Panc1 (cell line): ENCODE data around the gene MATN4. TPM values are rescaled to one million over a fixed set of nuclear protein-coding genes. Genes with fewer than 3 reads are reported as not detected.

ENCODE experiments used
- ATAC-seq: fragments of 200-7000 bp; cut with Tn5 transposase; 2 replicates; pipeline ENCODE4 v1.9.1; 2020; ENCODE audit warnings: mild to moderate bottlenecking, moderate library complexity
- BruUV-seq: library from RNA; stranded (reverse); fragments of 400-500 nt; replicated peaks from 2 replicates; lab custom pipeline; 2021; lab: Mats Ljungman, UMichigan
- CTCF ChIA-PET: fragments of 300-600 bp; sonication (Branson Sonifier 250); formaldehyde crosslinking; loops from one replicate; lab custom pipeline; 2022; ENCODE audit warnings: antibody characterized with exemption; lab: Charles Lee
- POLR2A ChIA-PET: fragments of 300-600 bp; sonication (Branson Sonifier 250); formaldehyde crosslinking; loops from one replicate; lab custom pipeline; 2022; ENCODE audit warnings: antibody characterized with exemption; lab: Charles Lee
- DNase-seq: peaks from one replicate; pipeline ENCODE4 v3.0.0-alpha.2; 2010; ENCODE audit warnings: low read depth, low spot score
- H3K27ac ChIP-seq: 2 replicates; pipeline ENCODE4 v1.5.1; 2011; ENCODE audit warnings: mild to moderate bottlenecking, low read length, inconsistent platforms
- H3K27me3 ChIP-seq: fragments of 200-500 bp; sonication (Bioruptor generic); 2 replicates; pipeline ENCODE4 v1.6.0; 2014; ENCODE audit warnings: low read length, inconsistent platforms; ENCODE audit not compliant: control insufficient read depth, insufficient read depth
- H3K36me3 ChIP-seq: fragments of 200-500 bp; sonication (Bioruptor generic); 2 replicates; pipeline ENCODE4 v1.5.1; 2014; ENCODE audit warnings: inconsistent platforms, mild to moderate bottlenecking, low read length, moderate library complexity; ENCODE audit not compliant: control insufficient read depth, insufficient read depth
- H3K4me1 ChIP-seq: 2 replicates; pipeline ENCODE4 v1.5.1; 2011; ENCODE audit warnings: inconsistent platforms, mild to moderate bottlenecking, low read length, moderate library complexity; ENCODE audit not compliant: control insufficient read depth, insufficient read depth
- H3K4me3 ChIP-seq, 2 experiments: 2 replicates each; pipeline ENCODE4 v1.5.1; 2011 to 2012; ENCODE audit warnings: low read depth in 2 of 2, low read length in 2 of 2, mild to moderate bottlenecking in 2 of 2, inconsistent platforms in 1 of 2, moderate library complexity in 1 of 2
- H3K9me3 ChIP-seq: fragments of 200-500 bp; sonication (Bioruptor generic); 2 replicates; pipeline ENCODE4 v1.5.1; 2014; ENCODE audit warnings: low read depth, mild to moderate bottlenecking, inconsistent platforms, low read length, moderate library complexity; ENCODE audit not compliant: control insufficient read depth, insufficient read depth
- POLR2AphosphoS5 ChIP-seq: IDR thresholded peaks from 2 replicates; pipeline ENCODE4 v1.6.1; 2012; ENCODE audit warnings: mild to moderate bottlenecking, low read depth, low read length, moderate library complexity
- SIN3A ChIP-seq: IDR thresholded peaks from 2 replicates; pipeline ENCODE4 v1.6.1; 2012; ENCODE audit warnings: low read depth, mild to moderate bottlenecking, low read length, moderate library complexity, borderline replicate concordance; ENCODE audit not compliant: insufficient read depth
- TCF7L2 ChIP-seq: IDR thresholded peaks from 2 replicates; pipeline ENCODE4 v1.6.1; 2011; ENCODE audit warnings: mild to moderate bottlenecking, low read depth, low read length, inconsistent platforms
- in situ Hi-C: cut with HindIII; loops from 2 replicates; pipeline ENCODE4 v1.10.0; 2016; ENCODE audit warnings: low sequenced_read_pairs, low pct_unique_long_range_greater_than_20kb
- intact Hi-C: fragments of 100-400 bp; cut with micrococcal nuclease; formaldehyde crosslinking; loops from one replicate; pipeline ENCODE4 v1.10.0; 2022; ENCODE audit not compliant: unreplicated experiment
- total RNA-seq: library from RNA; stranded (reverse); gene quantifications from one replicate; pipeline ENCODE4 v1.2.1, GENCODE V29; 2021; ENCODE audit not compliant: unreplicated experiment
- TF ChIP-seq, protein P1 (sequence below), 2 experiments: IDR thresholded peaks; 2 replicates each; pipeline ENCODE4 v1.6.1; 2011 to 2012; ENCODE audit warnings: low read depth in 2 of 2, control low read depth in 1 of 2, low read length in 1 of 2, mild to moderate bottlenecking in 1 of 2, moderate library complexity in 1 of 2; ENCODE audit not compliant: insufficient read depth in 1 of 2
- TF ChIP-seq, protein P2 (sequence below): fragments of 450-650 bp; IDR thresholded peaks from 2 replicates; pipeline ENCODE4 v1.5.1; 2017; ENCODE audit warnings: mild to moderate bottlenecking

The MATN4 gene
- total RNA-seq, 1 experiment from 2014 or later = 0.15 TPM

DNA sequence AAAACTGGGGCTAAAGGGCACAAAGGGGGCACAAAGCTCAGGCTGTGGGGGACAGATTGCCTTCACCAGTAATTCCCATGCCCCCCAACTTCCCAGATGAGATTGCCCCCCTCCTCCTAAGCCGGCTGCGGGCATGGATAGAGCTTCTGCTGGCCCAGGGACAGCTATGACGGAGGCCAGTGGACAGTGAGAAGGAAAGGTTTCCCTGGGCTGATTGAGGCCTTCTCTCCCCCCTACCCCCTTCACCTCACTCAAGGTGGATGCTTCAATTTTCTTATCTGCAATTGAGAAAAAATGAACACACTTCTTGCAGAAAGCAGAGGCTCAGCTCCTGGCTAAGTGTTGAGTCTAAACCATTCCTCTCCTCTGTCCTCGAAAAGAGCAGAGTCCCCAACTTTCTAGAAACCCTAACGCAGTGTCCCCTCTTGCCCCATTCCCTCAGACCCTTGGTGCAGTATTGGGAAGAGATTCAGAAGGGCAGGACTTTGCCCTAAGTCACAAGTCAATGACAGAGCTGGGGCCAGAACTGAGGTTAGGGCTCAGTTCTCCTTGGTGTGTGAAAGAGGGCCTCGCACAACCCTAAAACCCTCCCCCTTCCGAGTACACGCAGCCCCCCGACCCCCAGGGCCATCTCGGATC lies 39.3 kb upstream of the MATN4 start:
- in situ Hi-C loops = no loop called here
- ChIA-PET CTCF (interaction anchor here (0.8 to 2.0 kb wide), 3 partner anchors 11 to 89 kb away, joined by 3 to 7 read pairs (median 5); no protein-coding TSS in a partner anchor), POLR2A (interaction anchor here (0.7 to 1.2 kb wide), 2 partner anchors 12 to 993 kb away, joined by 3 read pairs; no protein-coding TSS in a partner anchor)
- H3K36me3 ChIP-seq = no peaks in the 10 kb centered on the region
- ATAC-seq (peak; percentile 13; the same call in 1 of the 2 replicates), DNase-seq (no peak)
- H3K27me3 ChIP-seq = no peaks in the 10 kb centered on the region
- peak overlapping the region; percentile 70 to 94 for H3K4me3 ChIP-seq
- TSS peak; percentile 85 for BruUV-seq
- TF ChIP-seq POLR2AphosphoS5 (no peak), TCF7L2 (no peak), SIN3A (no peak)
- TF ChIP-seq, protein P1, sequence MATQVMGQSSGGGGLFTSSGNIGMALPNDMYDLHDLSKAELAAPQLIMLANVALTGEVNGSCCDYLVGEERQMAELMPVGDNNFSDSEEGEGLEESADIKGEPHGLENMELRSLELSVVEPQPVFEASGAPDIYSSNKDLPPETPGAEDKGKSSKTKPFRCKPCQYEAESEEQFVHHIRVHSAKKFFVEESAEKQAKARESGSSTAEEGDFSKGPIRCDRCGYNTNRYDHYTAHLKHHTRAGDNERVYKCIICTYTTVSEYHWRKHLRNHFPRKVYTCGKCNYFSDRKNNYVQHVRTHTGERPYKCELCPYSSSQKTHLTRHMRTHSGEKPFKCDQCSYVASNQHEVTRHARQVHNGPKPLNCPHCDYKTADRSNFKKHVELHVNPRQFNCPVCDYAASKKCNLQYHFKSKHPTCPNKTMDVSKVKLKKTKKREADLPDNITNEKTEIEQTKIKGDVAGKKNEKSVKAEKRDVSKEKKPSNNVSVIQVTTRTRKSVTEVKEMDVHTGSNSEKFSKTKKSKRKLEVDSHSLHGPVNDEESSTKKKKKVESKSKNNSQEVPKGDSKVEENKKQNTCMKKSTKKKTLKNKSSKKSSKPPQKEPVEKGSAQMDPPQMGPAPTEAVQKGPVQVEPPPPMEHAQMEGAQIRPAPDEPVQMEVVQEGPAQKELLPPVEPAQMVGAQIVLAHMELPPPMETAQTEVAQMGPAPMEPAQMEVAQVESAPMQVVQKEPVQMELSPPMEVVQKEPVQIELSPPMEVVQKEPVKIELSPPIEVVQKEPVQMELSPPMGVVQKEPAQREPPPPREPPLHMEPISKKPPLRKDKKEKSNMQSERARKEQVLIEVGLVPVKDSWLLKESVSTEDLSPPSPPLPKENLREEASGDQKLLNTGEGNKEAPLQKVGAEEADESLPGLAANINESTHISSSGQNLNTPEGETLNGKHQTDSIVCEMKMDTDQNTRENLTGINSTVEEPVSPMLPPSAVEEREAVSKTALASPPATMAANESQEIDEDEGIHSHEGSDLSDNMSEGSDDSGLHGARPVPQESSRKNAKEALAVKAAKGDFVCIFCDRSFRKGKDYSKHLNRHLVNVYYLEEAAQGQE (IDR thresholded peaks at IDR 0.05; ENCODE audit: insufficient read depth in 1 of 2, low read depth in 2 of 2, low read length in 1 of 2) = no peak
- TF ChIP-seq, protein P2, sequence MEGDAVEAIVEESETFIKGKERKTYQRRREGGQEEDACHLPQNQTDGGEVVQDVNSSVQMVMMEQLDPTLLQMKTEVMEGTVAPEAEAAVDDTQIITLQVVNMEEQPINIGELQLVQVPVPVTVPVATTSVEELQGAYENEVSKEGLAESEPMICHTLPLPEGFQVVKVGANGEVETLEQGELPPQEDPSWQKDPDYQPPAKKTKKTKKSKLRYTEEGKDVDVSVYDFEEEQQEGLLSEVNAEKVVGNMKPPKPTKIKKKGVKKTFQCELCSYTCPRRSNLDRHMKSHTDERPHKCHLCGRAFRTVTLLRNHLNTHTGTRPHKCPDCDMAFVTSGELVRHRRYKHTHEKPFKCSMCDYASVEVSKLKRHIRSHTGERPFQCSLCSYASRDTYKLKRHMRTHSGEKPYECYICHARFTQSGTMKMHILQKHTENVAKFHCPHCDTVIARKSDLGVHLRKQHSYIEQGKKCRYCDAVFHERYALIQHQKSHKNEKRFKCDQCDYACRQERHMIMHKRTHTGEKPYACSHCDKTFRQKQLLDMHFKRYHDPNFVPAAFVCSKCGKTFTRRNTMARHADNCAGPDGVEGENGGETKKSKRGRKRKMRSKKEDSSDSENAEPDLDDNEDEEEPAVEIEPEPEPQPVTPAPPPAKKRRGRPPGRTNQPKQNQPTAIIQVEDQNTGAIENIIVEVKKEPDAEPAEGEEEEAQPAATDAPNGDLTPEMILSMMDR = no peak
- H3K9me3 ChIP-seq = no peaks in the 10 kb centered on the region
- intact Hi-C loops = no loop called here
- peaks cover 52% of the 10 kb centered on the region for H3K4me1 ChIP-seq
- peak overlapping the region; percentile 83 for H3K27ac ChIP-seq

DNA sequence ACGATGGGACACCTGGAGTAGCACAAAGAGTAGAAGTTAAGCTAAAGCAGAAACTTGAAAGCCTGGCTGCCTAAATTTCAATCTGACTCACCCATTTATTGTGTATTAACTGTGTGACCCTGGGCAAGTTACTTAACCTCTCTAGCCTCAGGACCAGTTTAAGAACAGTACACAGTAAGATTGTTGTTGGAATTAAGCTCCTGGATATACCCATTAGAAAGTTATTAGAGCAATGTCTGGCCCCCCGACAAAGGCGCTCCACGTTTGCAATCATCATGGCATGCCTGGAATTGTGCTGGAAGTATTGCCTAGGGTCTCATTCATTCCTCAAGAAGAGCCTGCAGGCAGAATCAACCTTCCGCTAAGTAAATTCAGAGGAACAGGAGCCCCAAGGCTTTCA lies 38.8 kb upstream of the MATN4 start:
- H3K9me3 ChIP-seq = no peaks in the 10 kb centered on the region
- H3K4me3 ChIP-seq = peak overlapping the region; percentile 70 to 94
- H3K4me1 ChIP-seq = peaks cover 58% of the 10 kb centered on the region
- no peaks in the 10 kb centered on the region for H3K36me3 ChIP-seq
- in situ Hi-C loops (no loop called here), intact Hi-C loops (no loop called here)
- TF ChIP-seq, protein P1 (IDR thresholded peaks at IDR 0.05; ENCODE audit: insufficient read depth in 1 of 2, low read depth in 2 of 2, low read length in 1 of 2) = no peak
- no peak for TF ChIP-seq POLR2AphosphoS5
- TF ChIP-seq, protein P2 = no peak
- BruUV-seq = no TSS peak
- H3K27me3 ChIP-seq = no peaks in the 10 kb centered on the region
- POLR2A ChIA-PET = interaction anchor here (0.7 to 1.2 kb wide), 2 partner anchors 11 to 994 kb away, joined by 3 read pairs; no protein-coding TSS in a partner anchor
- no peak for DNase-seq
- peak overlapping the region; percentile 83 for H3K27ac ChIP-seq
- CTCF ChIA-PET = interaction anchor here (0.6 to 2.0 kb wide), 4 partner anchors 10 to 1351 kb away, joined by 3 to 7 read pairs (median 4); no protein-coding TSS in a partner anchor
- ATAC-seq = no peak
